NCI-H146 treated with DMSO at 0.1 percent for 48 hours (cell line): ENCODE measurements around the gene GNAQ.
A peak's percentile ranks its signal among the peaks of the same experiment; 100 is the strongest.

ENCODE experiments used
- DNase-seq: peaks from one replicate; lab custom pipeline; 2025; ENCODE audit not compliant: unreplicated experiment; lab: John Stamatoyannopoulos, UW

Gene GNAQ

DNA sequence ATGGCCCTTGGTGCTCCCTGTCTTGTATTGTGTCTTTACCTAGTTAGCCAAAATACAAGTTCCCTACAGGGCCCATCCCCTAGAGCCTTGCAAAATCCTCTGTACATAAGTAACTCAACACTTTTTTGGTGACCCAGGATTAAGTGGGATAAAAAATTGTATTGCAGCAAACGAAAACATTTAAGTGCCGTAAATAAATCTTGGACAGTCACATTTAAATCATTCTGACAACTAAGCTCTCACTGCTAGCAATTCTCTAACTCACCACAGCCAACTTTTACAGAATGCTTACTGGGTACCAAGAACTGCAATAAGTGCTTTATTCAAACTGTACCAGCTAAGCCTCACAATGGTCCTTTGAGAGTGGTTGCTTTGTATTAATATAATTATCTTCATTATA, 56.6 kb downstream of the GNAQ start:
- no peak for DNase-seq

DNA sequence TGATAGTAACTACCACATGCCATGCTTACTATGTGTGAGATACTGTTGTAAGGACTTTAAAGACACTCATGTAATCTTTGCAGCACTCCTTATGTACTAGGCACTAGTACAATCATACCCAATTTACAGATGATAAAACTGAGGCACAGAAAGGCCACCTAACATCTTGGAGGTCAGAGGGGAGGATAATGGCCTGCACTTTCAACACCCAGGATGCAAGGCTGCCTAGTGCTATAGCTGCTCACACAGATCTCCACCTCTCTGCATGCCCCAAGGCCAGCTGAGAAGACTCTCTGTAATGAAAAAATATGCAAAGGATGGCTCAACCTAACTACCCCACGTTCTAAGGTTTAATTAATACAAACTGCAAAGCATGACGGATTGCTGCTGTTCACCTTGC, 57.2 kb downstream of the GNAQ start:
- no peak for DNase-seq

DNA sequence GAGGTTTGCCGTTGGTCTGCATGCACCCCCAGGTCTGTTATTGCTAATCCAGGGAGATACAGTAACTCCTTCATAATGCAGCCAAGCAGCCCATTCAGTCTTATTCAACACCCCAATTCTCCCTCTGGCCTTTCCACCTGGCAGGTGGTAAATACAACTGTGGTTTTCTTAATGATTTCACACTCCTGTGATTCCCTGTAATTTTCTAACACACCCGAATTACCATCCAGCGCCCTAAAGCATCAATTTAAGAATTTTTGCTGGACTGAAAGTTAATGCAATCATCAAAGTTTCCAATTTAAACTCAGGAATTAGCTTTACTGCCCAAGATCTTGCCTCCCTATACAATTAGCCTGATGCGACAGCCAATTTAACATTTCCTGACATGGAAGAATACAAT, 62.5 kb downstream of the GNAQ start:
- no peak for DNase-seq

DNA sequence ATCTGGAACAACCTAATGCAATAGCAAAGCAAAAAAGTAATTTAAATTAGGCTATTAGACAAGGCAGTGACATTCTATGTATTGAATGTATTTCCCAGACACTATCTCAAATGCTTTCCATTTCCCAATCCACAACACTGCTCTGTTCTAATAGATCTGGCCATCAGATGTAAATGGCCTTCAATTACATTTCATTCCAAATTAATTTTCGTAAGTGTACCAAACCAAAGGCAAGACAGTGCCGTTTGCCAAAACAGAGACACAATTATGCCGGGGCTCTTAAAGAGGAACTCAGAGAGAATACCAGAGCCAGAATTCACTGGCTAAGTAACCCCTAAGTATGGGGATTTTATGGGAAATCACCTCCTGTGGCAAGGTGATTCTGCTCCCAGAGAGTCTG, 63.1 kb downstream of the GNAQ start:
- no peak for DNase-seq

DNA sequence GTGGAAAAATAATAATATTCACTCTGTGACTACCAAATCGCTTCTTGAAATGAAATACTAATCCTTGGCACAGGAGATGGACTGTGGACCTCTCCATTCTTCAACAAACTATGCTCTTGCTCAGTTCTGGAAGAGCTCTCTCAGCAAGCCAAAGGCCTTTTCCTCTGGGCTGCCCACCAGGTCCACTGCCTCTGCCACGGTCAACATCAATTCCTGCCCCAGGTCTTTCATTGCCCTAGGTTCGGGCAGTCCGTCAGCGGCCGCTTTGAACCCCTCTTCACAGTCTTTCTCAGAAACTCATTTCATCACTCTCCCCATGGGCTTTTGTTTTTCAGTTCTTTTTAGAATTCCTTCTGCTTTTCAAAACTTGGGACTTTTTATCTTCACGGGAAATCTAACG, 64.9 kb downstream of the GNAQ start:
- no peak for DNase-seq

DNA sequence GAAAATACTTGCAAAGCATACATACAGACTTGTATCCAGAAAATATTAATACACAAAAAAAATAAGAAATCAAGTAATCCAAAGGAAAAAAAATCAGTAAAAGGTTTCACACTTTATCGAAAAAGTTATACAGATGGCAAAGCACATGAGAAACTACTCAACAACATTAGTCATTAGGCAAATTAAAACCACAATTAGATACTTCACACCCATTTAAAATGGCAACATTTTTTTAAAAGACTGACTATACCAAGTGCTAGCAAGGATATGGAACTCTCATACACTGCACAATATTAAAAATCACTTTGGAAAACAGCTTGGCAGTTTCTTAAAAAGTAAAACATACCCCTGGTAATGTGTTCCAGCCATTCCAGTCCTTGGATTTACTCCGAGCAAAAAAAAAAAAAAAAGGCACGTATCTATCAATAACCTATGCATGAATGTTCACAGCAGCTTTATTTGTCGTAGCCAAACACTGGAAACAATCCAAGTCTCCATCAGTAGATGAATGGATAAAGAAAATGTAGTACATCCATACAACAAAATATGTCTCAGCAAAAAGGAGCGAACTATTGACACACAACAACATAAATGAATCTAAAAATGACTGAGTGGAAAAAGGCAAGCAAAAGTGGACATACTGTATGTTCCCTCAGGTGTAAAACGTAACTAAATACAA, 66.0 kb downstream of the GNAQ start:
- peak; percentile 28 for DNase-seq

DNA sequence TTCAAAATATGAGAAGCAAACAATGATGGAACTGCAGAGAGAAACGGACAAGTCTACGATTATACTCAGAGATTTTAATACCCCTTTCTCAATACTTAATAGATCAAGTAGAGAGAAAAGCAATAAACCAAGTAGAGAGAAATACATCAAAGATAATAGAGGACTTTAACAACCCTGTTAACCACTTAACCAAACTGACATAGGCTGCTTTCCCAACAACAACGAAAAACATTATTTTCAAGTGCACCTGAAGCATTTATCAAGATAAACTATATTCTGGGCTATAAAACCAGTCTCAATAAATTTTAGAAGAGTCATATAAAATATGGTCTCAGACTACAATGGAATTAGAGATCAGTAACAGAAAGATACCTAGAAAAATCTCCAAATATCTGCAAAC, 67.4 kb downstream of the GNAQ start:
- DNase-seq = no peak

DNA sequence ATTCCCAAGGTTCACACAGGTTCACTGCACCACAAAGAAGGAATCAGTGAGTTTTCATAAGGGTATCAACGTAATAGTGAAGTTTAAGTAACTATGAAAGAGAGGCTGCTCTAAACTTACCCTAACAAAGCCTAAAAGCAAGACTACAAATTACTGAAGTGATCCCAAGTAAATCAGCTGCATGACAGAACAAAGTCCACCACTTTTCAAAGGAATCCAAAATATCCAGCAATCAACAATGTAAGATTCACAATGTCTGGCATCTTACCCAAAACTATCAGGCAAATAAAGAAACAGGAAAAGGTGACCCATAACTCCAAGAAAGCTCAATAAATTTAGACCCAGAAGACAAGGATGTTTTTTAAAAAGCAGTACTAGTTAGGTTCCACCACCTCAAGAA, 70.1 kb downstream of the GNAQ start:
- DNase-seq = no peak

DNA sequence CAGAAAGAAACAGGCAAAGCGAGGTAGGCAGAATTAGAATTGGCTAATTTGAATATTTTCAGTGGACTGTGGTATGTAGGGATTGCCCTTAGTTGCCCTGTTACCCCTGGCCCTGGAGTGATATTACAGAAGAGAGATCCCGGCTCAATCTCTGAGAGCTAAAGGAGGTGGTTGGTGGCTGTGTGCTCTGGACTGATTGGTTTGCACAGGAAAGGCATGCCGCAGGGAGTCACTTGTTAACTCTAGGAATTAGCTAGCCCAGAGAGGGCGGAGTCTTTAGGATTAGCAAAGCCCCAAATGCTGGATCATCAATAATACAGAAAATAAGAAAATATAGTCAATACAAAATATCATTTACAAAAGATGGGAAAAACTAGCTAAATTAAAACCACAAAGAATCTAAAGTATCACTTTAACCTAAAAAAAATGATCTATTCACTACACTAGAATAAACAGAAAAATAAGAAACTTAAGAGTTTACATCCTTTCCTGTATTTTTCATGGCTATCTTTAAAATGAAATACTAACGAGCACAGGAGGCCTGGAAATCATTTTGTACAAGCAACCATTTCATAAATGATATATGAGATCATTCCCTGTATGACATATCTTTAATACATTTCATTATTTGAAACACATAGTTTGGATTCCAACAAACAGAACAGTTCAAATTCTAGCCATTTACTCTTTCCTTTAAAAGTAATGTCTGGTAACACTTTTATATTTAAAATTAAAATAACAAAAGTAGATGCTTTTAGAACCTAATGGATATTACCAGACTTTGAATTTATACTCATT, 71.1 kb downstream of the GNAQ start:
- no peak for DNase-seq

DNA sequence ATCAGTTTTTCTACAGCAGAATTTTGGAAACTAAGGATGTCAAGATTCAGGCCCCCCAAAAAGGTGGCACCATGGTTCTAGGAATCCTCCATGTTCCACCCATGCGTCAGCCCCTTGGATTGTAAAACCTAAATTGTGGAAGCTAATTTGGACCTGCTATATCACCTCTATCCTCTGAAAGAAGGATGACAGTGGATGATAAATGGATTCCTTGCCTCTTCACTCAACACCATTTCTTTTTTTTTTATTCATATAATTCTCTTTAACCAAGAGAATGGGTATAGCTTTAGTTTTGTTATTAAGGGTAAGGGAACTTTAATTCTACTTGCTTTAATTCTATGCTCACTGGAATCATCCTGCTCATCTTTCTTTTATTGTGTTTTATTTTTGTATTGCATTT, 71.8 kb downstream of the GNAQ start:
- DNase-seq = no peak

DNA sequence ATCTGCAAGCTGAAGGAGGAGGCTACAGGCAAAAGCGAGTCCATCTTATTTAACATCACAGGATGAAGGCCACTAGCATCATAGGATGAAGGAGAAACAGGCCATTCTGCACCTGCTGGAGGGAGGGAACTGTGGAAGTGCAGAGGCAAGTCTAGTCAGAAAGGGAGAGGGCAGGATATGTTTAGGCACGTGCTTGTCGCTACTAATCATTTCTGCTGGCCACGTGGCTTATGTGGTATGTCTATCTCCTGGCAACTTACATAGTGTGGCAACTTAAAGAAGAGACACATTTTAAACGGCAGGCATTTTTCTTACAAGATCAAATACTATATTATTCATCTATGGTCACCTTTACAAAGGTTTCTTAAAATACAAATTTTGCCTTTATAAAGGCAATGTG, 74.0 kb downstream of the GNAQ start:
- no peak for DNase-seq

DNA sequence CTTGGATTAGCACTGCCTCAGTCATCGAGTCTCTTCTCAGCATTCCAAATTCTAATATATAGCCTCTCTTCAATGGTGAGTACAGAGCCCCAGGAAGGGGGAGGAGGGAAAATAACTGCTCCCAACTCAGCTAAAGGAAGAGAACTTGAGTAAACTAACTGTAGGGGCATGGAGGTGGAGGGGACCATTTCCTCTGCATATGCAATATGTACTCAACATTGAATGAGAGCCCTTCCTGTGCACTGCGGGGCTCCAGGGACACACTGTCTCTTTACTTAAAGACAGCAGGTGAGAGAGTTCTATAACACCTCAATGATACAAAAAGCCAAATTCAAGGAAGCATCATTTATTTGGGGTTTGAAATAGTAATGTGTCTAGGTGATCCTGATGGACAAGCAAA, 75.1 kb downstream of the GNAQ start:
- DNase-seq = peak; percentile 4

DNA sequence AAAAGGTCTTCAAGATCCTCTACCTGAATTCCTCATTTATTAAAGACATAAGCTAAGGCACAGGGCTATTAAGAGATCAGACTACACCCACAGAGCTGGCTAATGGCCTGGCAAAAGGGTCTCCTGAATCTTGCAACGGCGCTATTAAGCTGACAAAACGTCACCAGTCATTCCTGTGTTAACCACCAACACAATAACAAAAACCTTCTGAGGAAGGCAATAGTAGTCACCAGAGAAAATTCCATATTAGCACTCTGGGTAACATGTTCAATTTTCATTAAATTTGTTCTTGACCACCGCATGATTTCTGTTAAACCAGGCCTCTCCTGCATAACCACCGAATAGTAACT, 77.0 kb downstream of the GNAQ start:
- DNase-seq = no peak

DNA sequence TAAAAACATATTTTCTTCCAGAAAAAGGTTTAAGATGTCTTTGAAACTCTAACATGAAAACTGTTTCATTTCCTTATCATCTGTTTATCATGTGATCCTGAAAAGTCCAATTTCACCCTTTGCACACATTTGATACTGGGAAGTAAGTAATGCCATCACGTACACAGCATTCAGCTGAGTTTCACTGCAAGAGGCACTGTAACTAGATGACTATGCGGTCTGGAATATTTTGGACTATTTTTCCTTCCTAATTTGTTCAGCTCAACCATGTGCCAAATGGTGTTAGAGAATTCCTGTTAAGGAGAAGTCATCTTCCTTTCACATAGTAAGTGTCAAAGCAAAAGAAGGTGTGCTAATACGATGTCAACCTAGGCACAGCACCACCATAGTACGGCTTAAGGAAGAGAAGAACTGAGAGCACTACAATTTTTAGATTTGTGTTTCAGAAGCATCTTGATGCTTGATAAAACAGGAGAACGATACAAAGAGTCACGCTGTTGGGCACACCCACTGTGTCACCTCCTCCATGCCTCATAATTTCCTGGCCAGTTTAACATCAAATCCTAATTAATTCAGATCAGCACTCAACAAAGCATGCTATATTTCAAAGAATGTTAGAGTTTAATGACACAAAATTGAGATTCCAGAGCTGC, 77.5 kb downstream of the GNAQ start:
- DNase-seq = no peak

DNA sequence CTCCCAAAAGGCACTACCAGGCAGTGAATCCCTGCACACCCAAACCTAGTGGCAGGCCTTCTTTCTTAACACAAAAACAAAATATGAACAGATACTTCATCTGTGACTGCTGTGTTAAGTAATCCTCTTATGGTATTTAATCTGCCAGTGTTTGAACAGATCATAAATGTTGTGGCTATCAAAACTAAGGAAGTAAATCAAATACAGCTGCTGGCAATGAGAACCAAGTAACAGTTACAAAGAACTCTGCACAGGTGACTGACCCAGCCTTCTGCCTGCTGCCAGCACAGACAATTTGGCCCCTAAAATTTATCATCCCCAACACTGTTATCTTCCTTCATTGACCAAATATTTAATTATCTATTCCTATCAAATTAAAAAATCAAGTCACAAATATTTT, 78.0 kb downstream of the GNAQ start:
- DNase-seq = peak; percentile 3

DNA sequence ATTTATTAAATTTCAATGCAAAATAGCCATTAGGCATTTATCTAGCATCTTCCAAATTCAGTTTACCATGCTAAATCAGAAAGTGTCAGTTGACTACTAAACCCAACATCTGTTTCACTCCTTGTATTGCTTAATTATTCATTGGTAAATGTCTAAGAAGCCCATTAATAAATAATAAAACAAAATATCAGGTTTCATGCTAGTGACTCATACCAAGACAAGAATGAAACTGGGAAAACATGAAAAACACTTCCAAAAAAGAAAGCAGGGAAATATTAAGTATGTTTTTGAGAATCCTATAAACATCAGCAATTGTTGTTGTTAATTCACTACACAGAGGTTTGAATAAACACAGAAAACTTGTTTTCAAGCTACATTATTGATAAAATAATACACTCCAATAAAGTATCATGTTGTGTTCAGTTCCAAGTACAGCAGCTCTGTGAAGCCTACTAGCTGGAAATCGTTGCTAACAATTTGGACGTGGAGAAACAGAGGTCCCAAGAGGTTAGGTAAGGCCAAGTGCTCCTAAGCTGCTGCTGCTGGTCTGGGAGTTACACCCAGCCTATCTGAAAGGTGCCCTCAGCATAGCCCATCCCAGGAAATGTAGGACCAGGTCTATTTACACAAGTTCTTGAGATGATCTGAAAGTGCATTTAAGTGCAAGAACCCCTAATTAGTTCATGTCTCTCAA, 78.8 kb downstream of the GNAQ start:
- DNase-seq = no peak

DNA sequence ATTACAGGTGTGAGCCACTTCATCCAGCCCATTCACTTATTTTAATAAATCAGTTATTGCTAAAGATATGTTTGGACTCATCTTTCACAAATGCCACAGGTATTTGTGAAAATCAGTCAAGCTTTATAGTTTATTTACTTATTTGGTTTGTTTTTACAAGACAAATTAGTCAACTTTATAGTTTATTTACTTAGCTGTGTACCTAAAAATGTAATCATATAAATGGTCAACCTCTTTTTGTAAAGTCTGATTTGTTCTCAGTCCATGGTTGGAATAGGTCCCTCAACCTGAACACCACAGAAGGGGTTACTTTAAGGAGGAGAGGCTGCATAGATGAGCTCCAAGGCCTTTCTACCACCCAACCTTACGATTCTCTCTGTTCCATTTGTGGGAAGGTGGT, 80.2 kb downstream of the GNAQ start:
- no peak for DNase-seq

DNA sequence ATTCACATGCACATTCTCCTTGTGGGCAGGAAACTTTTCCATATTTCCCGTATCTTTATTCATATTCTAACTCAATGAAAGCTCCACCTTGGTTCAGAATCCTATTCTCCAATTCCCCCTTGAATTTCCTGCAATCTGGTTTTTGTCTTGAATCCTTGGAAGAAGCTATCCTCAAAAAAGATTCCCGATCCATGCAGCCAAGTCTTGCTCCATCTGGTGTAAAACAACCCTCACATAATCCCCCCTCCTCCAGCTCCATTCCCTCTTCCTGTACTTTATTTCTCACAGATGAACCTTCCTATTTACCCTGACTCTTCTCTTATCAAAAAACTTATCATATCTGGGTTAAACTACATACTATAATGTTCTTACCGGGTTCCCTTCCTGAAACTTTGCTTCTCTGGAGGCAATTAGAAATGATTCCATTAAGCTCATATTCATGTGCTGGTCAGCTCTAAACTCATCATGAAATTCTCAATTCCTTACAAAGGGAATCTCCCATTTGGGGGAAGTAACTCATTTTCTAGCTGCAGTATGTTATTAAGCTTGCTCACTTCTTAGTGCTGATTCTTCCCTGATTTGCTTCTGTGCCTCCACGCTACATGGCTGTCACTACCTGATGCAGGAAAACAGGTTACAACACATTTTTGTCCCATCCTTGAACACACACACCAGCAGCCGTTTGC, 81.7 kb downstream of the GNAQ start:
- DNase-seq = no peak

DNA sequence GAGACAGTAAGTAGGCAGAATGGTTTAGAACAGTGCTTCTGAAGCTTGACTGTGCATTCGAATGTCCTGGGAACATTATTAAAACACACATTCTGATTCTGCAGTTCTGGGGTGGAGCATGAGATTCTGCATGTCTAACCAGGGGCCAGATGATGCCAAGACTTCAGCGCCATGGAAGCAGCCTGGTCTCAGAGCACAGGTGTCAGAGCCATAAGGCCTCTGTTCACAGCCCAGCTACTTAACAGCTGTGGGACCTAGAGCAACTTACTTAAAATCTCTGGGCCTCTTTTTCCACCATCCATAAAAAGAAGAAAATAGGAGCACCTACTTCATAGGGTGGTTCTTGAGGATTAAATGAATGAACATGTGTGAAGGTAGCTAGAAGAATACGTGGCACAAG, 84.0 kb downstream of the GNAQ start:
- no peak for DNase-seq

DNA sequence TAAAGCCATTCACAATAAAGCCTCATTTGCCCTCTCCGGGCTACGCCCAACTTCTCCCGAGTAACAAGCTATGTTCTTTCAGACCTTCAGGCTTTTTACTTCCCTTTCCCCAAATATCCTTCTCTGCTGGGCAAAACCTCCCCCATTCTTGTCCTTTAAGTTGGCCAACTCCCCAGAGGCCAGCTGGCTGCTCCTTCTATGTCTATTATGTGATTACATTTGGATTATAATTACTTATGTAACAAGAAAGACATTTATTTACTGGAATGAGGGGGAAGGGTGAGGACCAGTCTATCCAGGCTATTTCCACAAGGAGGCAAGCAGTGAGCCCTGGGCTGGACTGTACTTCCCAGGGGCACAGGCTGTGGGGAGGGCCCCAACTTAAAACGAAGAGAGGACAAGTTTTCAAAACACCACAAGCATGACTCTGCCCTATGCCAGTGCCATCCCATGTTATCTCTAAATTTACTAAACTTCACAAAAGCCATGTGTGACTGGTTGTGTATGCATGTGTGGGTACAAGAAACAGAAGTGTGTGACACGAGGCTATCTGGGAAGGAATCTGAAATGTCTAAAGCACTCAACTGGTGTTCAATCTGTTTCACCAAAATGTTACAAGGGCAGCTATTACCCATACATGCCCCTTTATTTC, 84.5 kb downstream of the GNAQ start:
- DNase-seq = no peak

DNA sequence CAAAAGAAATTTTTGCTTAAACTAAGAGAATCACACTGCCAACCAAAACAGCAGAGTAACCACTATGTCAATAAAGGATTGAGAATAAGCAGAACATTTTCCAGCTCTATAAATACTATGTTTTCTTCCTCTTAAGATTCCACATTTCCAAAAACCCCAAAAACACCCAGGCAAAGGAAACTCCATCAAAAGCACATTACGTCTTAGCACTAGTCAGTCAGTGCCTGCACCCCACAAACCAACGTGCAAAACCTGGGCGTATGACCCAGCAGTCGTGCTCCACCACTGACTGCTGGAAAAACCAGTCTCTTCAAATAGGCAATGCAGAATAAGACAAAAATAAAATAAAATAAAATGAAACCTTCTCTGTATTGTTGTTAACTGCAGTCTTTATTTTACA, 85.3 kb downstream of the GNAQ start:
- DNase-seq = no peak
